ENCODE results near the gene PODXL. TPM values are rescaled to one million over a fixed set of nuclear protein-coding genes. Genes with fewer than 3 reads are reported as not detected.
"Not testable (repeated sequence)": the region's sequence is repeated elsewhere in the genome, so short reads cannot be mapped to it uniquely, and the experiment has no call there.

The PODXL gene
- total RNA-seq, 4 donors from 2014 or later: 7.5 to 40.4 (median 15.2) TPM

DNA sequence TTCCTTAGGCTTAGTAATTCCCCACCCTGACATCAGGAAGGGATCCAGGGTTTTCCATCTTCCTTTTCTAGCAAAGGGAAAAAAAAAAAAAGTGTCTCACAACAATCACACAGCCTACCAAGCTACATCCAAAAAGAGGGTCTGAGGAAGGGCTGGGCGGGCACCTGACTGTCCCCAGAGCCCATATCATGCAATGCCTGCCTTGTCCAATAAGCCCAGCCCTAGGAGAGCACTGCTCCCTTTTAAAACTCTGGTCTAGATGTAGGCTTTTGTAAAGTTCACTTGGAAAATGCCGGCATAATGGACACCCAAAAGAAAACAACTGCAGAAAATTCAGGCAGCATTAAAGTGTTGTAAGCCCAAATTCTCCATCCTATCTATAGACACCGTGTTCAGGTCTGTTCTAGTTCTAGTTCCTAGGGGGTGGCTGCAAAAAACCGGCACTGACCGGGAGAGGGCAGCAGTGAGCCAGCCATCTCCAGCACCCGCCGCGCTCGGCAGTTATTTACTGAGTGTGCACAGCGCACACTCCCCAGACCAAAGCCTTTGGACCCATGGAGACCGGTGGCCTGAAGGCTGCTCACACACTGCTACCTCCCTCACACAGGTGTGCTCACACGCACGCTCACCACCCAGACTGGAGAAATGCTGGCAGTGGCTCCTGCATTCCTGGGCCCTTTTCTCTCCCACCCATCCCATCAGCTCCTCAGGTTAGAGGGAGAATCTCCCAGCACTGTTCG is 48.7 kb downstream of the PODXL start:
- peak; percentile 79 to 93 (median 91) for DNase-seq
- H3K4me1 ChIP-seq: peaks cover 0 to 11% (median 0%) of the 10 kb centered on the region in 4 donors
- no peaks in the 10 kb centered on the region for H3K36me3 ChIP-seq
- no peak overlapping the region for H3K4me3 ChIP-seq
- H3K27ac ChIP-seq: no peak overlapping the region
- no peaks in the 10 kb centered on the region for H3K27me3 ChIP-seq
- no peaks in the 10 kb centered on the region for H3K9me3 ChIP-seq
- TF ChIP-seq CTCF (IDR thresholded peaks at IDR 0.05) (peak; percentile 67 to 91 (median 87)), POLR2A (IDR thresholded peaks at IDR 0.05) (no peak)

DNA sequence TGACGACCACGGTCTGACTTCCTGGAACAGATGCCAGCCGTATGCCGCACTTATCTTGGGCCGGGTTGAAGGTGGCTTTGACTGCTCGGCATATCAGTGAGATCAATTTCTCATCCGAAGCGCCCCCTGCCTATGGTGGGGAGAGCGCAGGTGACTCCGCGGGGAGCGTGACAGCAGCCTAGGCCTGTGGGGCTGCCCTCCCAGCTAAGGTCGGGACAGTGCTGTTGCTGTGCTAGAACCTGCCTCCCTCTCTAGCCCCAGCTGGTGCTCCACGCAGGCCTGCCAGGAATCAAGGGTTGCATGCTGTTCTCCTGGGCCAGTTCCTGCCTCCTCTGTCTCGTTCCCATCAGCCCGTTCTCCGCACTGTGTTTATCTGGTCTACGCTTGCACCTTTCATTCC is 49.8 kb downstream of the PODXL start:
- H3K4me1 ChIP-seq: peaks cover 0 to 14% (median 0%) of the 10 kb centered on the region in 4 donors
- no peaks in the 10 kb centered on the region for H3K36me3 ChIP-seq
- peak overlapping the region in 1 of 4 donors; percentile 5 for H3K4me3 ChIP-seq
- no peak overlapping the region for H3K27ac ChIP-seq
- no peaks in the 10 kb centered on the region for H3K9me3 ChIP-seq
- TF ChIP-seq POLR2A (IDR thresholded peaks at IDR 0.05): no peak
- peak in 2 of 6 experiments; percentile 26 for TF ChIP-seq CTCF (IDR thresholded peaks at IDR 0.05)
- no peaks in the 10 kb centered on the region for H3K27me3 ChIP-seq
- no peak for DNase-seq

- H3K4me3 ChIP-seq: peak overlapping the region in 1 of 4 donors; percentile 5
- no peak overlapping the region for H3K27ac ChIP-seq
- no peak for DNase-seq
- TF ChIP-seq POLR2A (IDR thresholded peaks at IDR 0.05): no peak
- H3K27me3 ChIP-seq: no peaks in the 10 kb centered on the region
- H3K9me3 ChIP-seq: no peaks in the 10 kb centered on the region
- H3K4me1 ChIP-seq: peaks cover 0 to 14% (median 0%) of the 10 kb centered on the region in 4 donors
- H3K36me3 ChIP-seq: no peaks in the 10 kb centered on the region
Measured at GRCh38 chr7:131505636-131506557, 50.5 kb downstream of the PODXL start.

GRCh38 chr7:131505037-131505620 is 51.3 kb downstream of the PODXL start:
- H3K4me1 ChIP-seq: peaks cover 0 to 14% (median 0%) of the 10 kb centered on the region in 4 donors
- H3K4me3 ChIP-seq, H3K36me3 ChIP-seq, H3K9me3 ChIP-seq, H3K27ac ChIP-seq, H3K27me3 ChIP-seq, DNase-seq: not testable (repeated sequence)

DNA sequence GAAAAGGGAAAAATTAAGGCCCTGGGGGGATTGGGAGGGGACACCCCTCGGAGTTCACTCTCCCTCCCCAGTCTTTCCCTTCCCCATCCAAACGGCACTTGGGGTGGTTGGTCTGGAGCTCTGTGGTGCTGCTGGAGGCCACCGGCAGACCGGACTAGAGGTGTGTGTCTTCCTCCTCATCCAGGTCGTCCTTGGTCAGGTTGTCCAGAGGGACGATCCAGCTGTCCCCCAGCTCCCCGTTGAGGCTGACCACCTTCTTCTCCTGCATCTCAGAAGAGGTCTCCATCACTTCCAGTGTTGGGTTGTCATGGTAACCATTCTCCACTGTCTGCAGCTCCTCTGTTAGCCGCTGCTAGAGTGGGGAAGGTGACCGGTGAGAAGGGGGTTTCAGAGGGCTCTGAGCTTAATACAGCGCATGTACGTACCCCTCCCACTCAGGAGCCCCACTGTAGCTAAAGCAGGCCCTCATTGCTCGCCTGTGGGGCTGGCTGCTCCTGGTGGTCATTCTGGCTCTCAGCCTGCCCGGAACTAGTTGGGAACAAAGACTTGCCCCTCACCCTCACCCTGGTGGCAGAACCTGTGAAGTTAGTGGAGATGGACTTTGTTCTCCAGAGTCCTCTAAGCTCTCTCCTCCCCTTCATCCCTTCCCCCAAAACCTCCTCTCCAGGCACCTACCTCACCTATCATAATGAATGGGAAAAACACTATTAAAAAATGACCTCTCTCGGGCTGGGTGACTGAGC is 52.1 kb downstream of the PODXL start:
- no peak overlapping the region for H3K4me3 ChIP-seq
- no peaks in the 10 kb centered on the region for H3K27me3 ChIP-seq
- H3K27ac ChIP-seq: no peak overlapping the region
- no peak for DNase-seq
- H3K4me1 ChIP-seq: peaks cover 0 to 14% (median 0%) of the 10 kb centered on the region in 4 donors
- TF ChIP-seq POLR2A (IDR thresholded peaks at IDR 0.05) (no peak), CTCF (IDR thresholded peaks at IDR 0.05) (no peak)
- no peaks in the 10 kb centered on the region for H3K36me3 ChIP-seq
- H3K9me3 ChIP-seq: no peaks in the 10 kb centered on the region

DNA sequence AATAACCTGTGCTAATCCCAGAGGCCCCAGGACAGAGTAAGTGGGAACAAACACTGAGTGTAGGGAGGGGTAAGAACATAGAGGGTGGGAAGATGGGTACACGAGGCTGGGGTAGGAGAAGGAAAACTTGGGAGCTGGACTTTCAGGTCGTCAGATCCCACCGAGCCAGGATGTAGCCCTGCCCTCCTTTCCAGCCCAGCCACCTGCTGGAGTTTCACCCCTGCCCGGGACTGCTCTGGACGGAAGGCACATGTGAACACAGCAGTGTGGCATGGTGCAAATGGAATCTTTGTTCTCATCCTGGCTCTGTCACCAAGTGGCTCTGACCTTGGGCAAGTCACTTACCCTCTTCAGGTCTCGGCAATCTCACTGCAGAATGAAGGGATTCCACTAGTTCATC is 52.8 kb downstream of the PODXL start:
- no peak overlapping the region for H3K4me3 ChIP-seq
- H3K27ac ChIP-seq: no peak overlapping the region
- peaks cover 0 to 2% (median 0%) of the 10 kb centered on the region in 3 donors for H3K36me3 ChIP-seq
- H3K27me3 ChIP-seq: no peaks in the 10 kb centered on the region
- peaks cover 0 to 14% (median 0%) of the 10 kb centered on the region in 4 donors for H3K4me1 ChIP-seq
- H3K9me3 ChIP-seq: no peaks in the 10 kb centered on the region
- TF ChIP-seq POLR2A (IDR thresholded peaks at IDR 0.05): no peak
- no peak for TF ChIP-seq CTCF (IDR thresholded peaks at IDR 0.05)
- no peak for DNase-seq
